SK-N-SH (cell line): Measurements from ENCODE around the gene DCLK1. TPM values are rescaled to one million over a fixed set of nuclear protein-coding genes. Genes with fewer than 3 reads are reported as not detected.
A peak's percentile ranks its signal among the peaks of the same experiment; 100 is the strongest.

ENCODE experiments used
- CTCF ChIA-PET: fragments of 300-600, 350-600 bp; formaldehyde crosslinking; extraction: SDS; loops from one replicate; lab custom pipeline; 2021; lab: Yijun Ruan, JAX
- POLR2A ChIA-PET: fragments of 350-600 bp; sonication (Branson Sonifier 250); formaldehyde crosslinking; extraction: SDS; loops from one replicate; lab custom pipeline; 2020; ENCODE audit warnings: antibody characterized with exemption, inconsistent platforms; lab: Yijun Ruan, JAX
- DNase-seq: peaks from one replicate; pipeline ENCODE4 v3.0.0; 2012
- H2AFZ ChIP-seq: fragments of 200-600 bp; sonication (generic); 2 replicates; pipeline ENCODE4 v1.8.1; 2016; ENCODE audit warnings: antibody characterized with exemption, mild to moderate bottlenecking, low read depth
- H3F3A ChIP-seq: fragments of 200-600 bp; sonication (generic); replicated peaks from 2 replicates; pipeline ENCODE3; 2016; ENCODE audit warnings: antibody characterized with exemption, mild to moderate bottlenecking; ENCODE audit not compliant: insufficient read depth
- H3K27ac ChIP-seq, 2 experiments: fragments of 200-500 bp in 1 of 2; fragments of 200-600 bp in 1 of 2; sonication (Bioruptor generic) in 1 of 2; sonication (generic), shearing (Covaris generic) in 1 of 2; 2 replicates each; pipeline versions ENCODE4 v1.5.1 to v1.6.1; 2014 to 2016; ENCODE audit warnings: low read depth in 2 of 2, inconsistent platforms in 1 of 2, low read length in 1 of 2, mild to moderate bottlenecking in 1 of 2, mixed read lengths in 1 of 2
- H3K27me3 ChIP-seq: fragments of 200-600 bp; sonication (generic), shearing (Covaris generic); 2 replicates; pipeline ENCODE4 v1.6.1; 2016; ENCODE audit warnings: mixed run types; ENCODE audit not compliant: insufficient read depth
- H3K36me3 ChIP-seq, 2 experiments: fragments of 200-500 bp in 1 of 2; fragments of 200-600 bp in 1 of 2; sonication (Bioruptor generic) in 1 of 2; sonication (generic) in 1 of 2; replicated peaks in 1 of 2; 2 replicates each; pipeline versions ENCODE3 to v1.5.1; 2014 to 2016; ENCODE audit warnings: low read length in 1 of 2, mild to moderate bottlenecking in 1 of 2; ENCODE audit not compliant: insufficient read depth in 2 of 2, control insufficient read depth in 1 of 2
- H3K4me1 ChIP-seq, 2 experiments: fragments of 200-500 bp in 1 of 2; fragments of 200-600 bp in 1 of 2; sonication (Bioruptor generic) in 1 of 2; sonication (generic), shearing (Covaris generic) in 1 of 2; 2 replicates each; pipeline versions ENCODE4 v1.5.1 to v1.6.1; 2014 to 2016; ENCODE audit warnings: low read depth in 1 of 2, low read length in 1 of 2, mixed run types in 1 of 2; ENCODE audit not compliant: insufficient read depth in 2 of 2, control insufficient read depth in 1 of 2
- H3K4me2 ChIP-seq: fragments of 200-600 bp; sonication (generic), shearing (Covaris generic); 2 replicates; pipeline ENCODE4 v1.6.1; 2017; ENCODE audit warnings: mixed run types
- H3K4me3 ChIP-seq, 2 experiments: fragments of 200-500 bp in 1 of 2; fragments of 200-600 bp in 1 of 2; sonication (Bioruptor generic) in 1 of 2; sonication (generic), shearing (Covaris generic) in 1 of 2; 2 replicates each; pipeline versions ENCODE4 v1.5.1 to v1.8.1; 2014 to 2016; ENCODE audit warnings: low read depth in 2 of 2, inconsistent platforms in 1 of 2, low read length in 1 of 2, mild to moderate bottlenecking in 1 of 2, mixed read lengths in 1 of 2, moderate library complexity in 1 of 2
- H3K79me2 ChIP-seq: fragments of 200-600 bp; sonication (generic); 2 replicates; pipeline ENCODE4 v1.8.1; 2017; ENCODE audit warnings: mild to moderate bottlenecking; ENCODE audit not compliant: insufficient read depth
- H3K9ac ChIP-seq: fragments of 200-600 bp; sonication (generic); 2 replicates; pipeline ENCODE4 v1.6.1; 2017; ENCODE audit warnings: mixed run types
- H3K9me2 ChIP-seq: fragments of 200-600 bp; sonication (generic); 2 replicates; pipeline ENCODE4 v1.6.1; 2017; ENCODE audit warnings: mixed run types
- H3K9me3 ChIP-seq: fragments of 200-600 bp; sonication (generic); 2 replicates; pipeline ENCODE4 v1.6.1; 2017; ENCODE audit warnings: mixed run types, mild to moderate bottlenecking, moderate library complexity
- H4K20me1 ChIP-seq: fragments of 200-600 bp; sonication (generic); 2 replicates; pipeline ENCODE4 v1.6.1; 2017; ENCODE audit warnings: mild to moderate bottlenecking, mixed run types; ENCODE audit not compliant: insufficient read depth
- CHD2 ChIP-seq: fragments of 150-350 bp; IDR thresholded peaks from 2 replicates; pipeline ENCODE4 v1.6.1; 2018; ENCODE audit warnings: low read length; ENCODE audit not compliant: partially characterized antibody
- EP300 ChIP-seq, 2 experiments: IDR thresholded peaks; 2 replicates each; pipeline versions ENCODE4 v1.4.0 to v1.6.1; 2012; ENCODE audit warnings: borderline replicate concordance in 1 of 2, low read depth in 1 of 2, low read length in 1 of 2
- FOSL2 ChIP-seq: IDR thresholded peaks from 2 replicates; pipeline ENCODE4 v1.4.0; 2012; ENCODE audit warnings: low read depth, mild to moderate bottlenecking, moderate library complexity, borderline replicate concordance
- FOXM1 ChIP-seq: IDR thresholded peaks from 2 replicates; pipeline ENCODE4 v1.4.0; 2012; ENCODE audit warnings: low read depth, mild to moderate bottlenecking
- GABPA ChIP-seq: IDR thresholded peaks from 2 replicates; pipeline ENCODE4 v1.4.0; 2012; ENCODE audit warnings: low read depth, mild to moderate bottlenecking
- USF2 ChIP-seq: fragments of 150-350 bp; IDR thresholded peaks from 2 replicates; pipeline ENCODE4 v1.6.1; 2017; ENCODE audit warnings: antibody characterized with exemption, low read length, low read depth, borderline replicate concordance
- WGBS: methylation state at CpG from one replicate; pipeline ENCODE4 v1.1.6; 2017; ENCODE audit warnings: low lambda C conversion rate; 5-methylcytosine and 5-hydroxymethylcytosine counted together
- polyA plus RNA-seq, 3 experiments: library from polyadenylated mRNA; depleted of rRNA; stranded (reverse); fragments of >200 nt; gene quantifications; 2 replicates each; pipeline ENCODE4 v1.2.3, GENCODE V29; 2012
- TF ChIP-seq, protein P1 (sequence below): fragments of 200-600 bp; sonication (generic); IDR thresholded peaks from 2 replicates; pipeline ENCODE4 v1.6.1; 2017; ENCODE audit warnings: antibody characterized with exemption, mild to moderate bottlenecking, moderate library complexity

The DCLK1 gene
- polyA plus RNA-seq, 1 of the 3 experiments (the other 2 are of a cell fraction), result 1.1 TPM

DNA sequence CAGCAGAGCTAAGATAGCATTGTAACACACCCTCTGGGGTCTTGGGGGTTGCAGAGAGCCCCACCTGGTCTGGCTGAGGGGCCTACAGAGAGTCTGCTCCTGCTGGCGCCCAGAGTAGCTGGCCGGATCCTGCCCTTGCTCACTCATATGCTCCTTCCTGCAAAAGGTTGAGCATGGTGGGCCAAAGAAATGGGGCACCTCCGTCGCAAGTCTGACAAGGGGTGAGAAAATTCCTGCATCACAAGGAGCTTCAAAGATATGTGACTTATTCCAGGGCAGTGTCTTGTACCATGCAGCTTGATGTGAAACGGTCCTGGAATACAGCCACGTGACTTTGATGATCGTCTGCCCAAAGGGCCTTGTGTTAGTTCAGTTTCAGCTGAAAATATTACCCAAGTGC lies 218.3 kb downstream of the DCLK1 start (continued):
- TF ChIP-seq EP300 (IDR thresholded peaks at IDR 0.05; ENCODE audit: borderline replicate concordance in 1 of 2, low read depth in 1 of 2, low read length in 1 of 2) (no peak), USF2 (no peak)
- TF ChIP-seq, protein P1, sequence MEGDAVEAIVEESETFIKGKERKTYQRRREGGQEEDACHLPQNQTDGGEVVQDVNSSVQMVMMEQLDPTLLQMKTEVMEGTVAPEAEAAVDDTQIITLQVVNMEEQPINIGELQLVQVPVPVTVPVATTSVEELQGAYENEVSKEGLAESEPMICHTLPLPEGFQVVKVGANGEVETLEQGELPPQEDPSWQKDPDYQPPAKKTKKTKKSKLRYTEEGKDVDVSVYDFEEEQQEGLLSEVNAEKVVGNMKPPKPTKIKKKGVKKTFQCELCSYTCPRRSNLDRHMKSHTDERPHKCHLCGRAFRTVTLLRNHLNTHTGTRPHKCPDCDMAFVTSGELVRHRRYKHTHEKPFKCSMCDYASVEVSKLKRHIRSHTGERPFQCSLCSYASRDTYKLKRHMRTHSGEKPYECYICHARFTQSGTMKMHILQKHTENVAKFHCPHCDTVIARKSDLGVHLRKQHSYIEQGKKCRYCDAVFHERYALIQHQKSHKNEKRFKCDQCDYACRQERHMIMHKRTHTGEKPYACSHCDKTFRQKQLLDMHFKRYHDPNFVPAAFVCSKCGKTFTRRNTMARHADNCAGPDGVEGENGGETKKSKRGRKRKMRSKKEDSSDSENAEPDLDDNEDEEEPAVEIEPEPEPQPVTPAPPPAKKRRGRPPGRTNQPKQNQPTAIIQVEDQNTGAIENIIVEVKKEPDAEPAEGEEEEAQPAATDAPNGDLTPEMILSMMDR, result no peak
- TF ChIP-seq, all 33 proteins: peak for 0

GRCh38 chr13:35909837-35910540 lies 221.2 kb downstream of the DCLK1 start:
- Histone ChIP-seq H3F3A (peaks cover 9% of the 10 kb centered on the region), H4K20me1 (no peaks in the 10 kb centered on the region), H3K4me1 (peaks cover 0 to 3% of the 10 kb centered on the region in 2 experiments; a peak in 1 of 4 replicates), H3K79me2 (no peaks in the 10 kb centered on the region), H3K9me3 (no peaks in the 10 kb centered on the region), H3K27me3 (no peaks in the 10 kb centered on the region), H3K4me2 (no peak overlapping the region), H3K27ac (no peak overlapping the region), H3K9ac (no peak overlapping the region), H3K36me3 (peaks cover 0 to 3% of the 10 kb centered on the region in 2 experiments), H3K9me2 (no peaks in the 10 kb centered on the region), H2AFZ (no peak overlapping the region), H3K4me3 (no peak overlapping the region)
- CTCF ChIA-PET, result interaction anchor here (0.8 to 1.4 kb wide), 3 partner anchors 42 to 128 kb away, joined by 3 read pairs; no protein-coding TSS in a partner anchor
- TF ChIP-seq FOSL2 (no peak), FOXM1 (no peak), GABPA (no peak), CHD2 (no peak)
- TF ChIP-seq, protein P1, result 0 out of 2 replicates have a peak, but pooled peaks have one; percentile 6
- no peak for DNase-seq
- 89% methylated on average over 8 of the region's 8 CpGs for WGBS
- POLR2A ChIA-PET, result interaction anchor here (0.7 kb wide), 1 partner anchor 9 kb away, joined by 3 read pairs; no protein-coding TSS in a partner anchor
